Keratinocyte (primary cell): ENCODE data around the gene CER1. TPM values are rescaled to one million over a fixed set of nuclear protein-coding genes. Genes with fewer than 3 reads are reported as not detected.
"Not testable (repeated sequence)": the region's sequence is repeated elsewhere in the genome, so short reads cannot be mapped to it uniquely, and the experiment has no call there.

ENCODE experiments used
- DNase-seq: peaks from one replicate; pipeline ENCODE4 v3.0.0-alpha.2; 2011; ENCODE audit warnings: low read depth, missing footprints, low spot score
- FAIRE-seq: peaks from 2 replicates; lab custom pipeline; 2011; peaks lifted over from hg19 to GRCh38; lab: Jason Lieb, UNC
- H2AFZ ChIP-seq: 2 replicates; pipeline ENCODE4 v1.6.0; 2012; ENCODE audit warnings: low read length, control low read depth, inconsistent platforms; ENCODE audit not compliant: control insufficient read depth
- H3K27ac ChIP-seq: 2 replicates; pipeline ENCODE4 v1.5.1; 2011; ENCODE audit warnings: low read length; ENCODE audit not compliant: control insufficient read depth, insufficient read depth
- H3K27me3 ChIP-seq: 3 replicates; pipeline ENCODE4 v1.6.0; 2011; ENCODE audit warnings: low read length; ENCODE audit not compliant: control insufficient read depth, insufficient read depth; ENCODE audit errors: extremely low read depth
- H3K36me3 ChIP-seq, 2 experiments: 2 replicates in 1 of 2; 3 replicates in 1 of 2; pipeline ENCODE4 v1.5.1; 2011; ENCODE audit warnings: low read length in 2 of 2, mild to moderate bottlenecking in 1 of 2; ENCODE audit not compliant: control insufficient read depth in 2 of 2, insufficient read depth in 2 of 2; ENCODE audit errors: extremely low read depth in 1 of 2
- H3K4me1 ChIP-seq: 3 replicates; pipeline ENCODE4 v1.5.1; 2011; ENCODE audit warnings: low read length; ENCODE audit not compliant: control insufficient read depth, insufficient read depth; ENCODE audit errors: extremely low read depth
- H3K4me2 ChIP-seq: 3 replicates; pipeline ENCODE4 v1.6.0; 2011; ENCODE audit warnings: low read depth, low read length; ENCODE audit not compliant: control insufficient read depth, insufficient read depth; ENCODE audit errors: extremely low read depth
- H3K4me3 ChIP-seq, 3 experiments: fragments of 200-600 bp in 1 of 3; sonication (generic) in 1 of 3; 2 replicates in 2 of 3; 3 replicates in 1 of 3; pipeline ENCODE4 v1.5.1; 2011 to 2016; ENCODE audit warnings: low read length in 3 of 3, mild to moderate bottlenecking in 3 of 3, control low read depth in 2 of 3, inconsistent platforms in 1 of 3, low read depth in 1 of 3, mixed read lengths in 1 of 3, mixed run types in 1 of 3, moderate library complexity in 1 of 3; ENCODE audit not compliant: control insufficient read depth in 2 of 3, insufficient read depth in 2 of 3; ENCODE audit errors: extremely low read depth in 1 of 3
- H3K79me2 ChIP-seq: 2 replicates; pipeline ENCODE4 v1.6.0; 2012; ENCODE audit warnings: low read length; ENCODE audit not compliant: control insufficient read depth, insufficient read depth
- H3K9ac ChIP-seq: 3 replicates; pipeline ENCODE4 v1.6.0; 2011; ENCODE audit warnings: low read length; ENCODE audit not compliant: control insufficient read depth, insufficient read depth; ENCODE audit errors: extremely low read depth
- H3K9me1 ChIP-seq: 3 replicates; pipeline ENCODE4 v1.6.0; 2011; ENCODE audit warnings: low read length; ENCODE audit not compliant: control insufficient read depth, insufficient read depth; ENCODE audit errors: extremely low read depth
- H3K9me3 ChIP-seq: 2 replicates; pipeline ENCODE4 v1.5.1; 2012; ENCODE audit warnings: low read depth, low read length; ENCODE audit not compliant: control insufficient read depth
- H4K20me1 ChIP-seq: 3 replicates; pipeline ENCODE4 v1.6.0; 2011; ENCODE audit warnings: low read length; ENCODE audit not compliant: control insufficient read depth, insufficient read depth; ENCODE audit errors: extremely low read depth
- EZH2 ChIP-seq: IDR thresholded peaks from one replicate; pipeline ENCODE4 v1.6.1; 2012; ENCODE audit warnings: inconsistent platforms, mild to moderate bottlenecking, low read length, moderate library complexity
- dilution Hi-C: fragments of 300-500 bp; cut with MboI; formaldehyde crosslinking; loops from one replicate; pipeline ENCODE4 v1.7.0; 2020; ENCODE audit warnings: low sequenced_read_pairs; ENCODE audit not compliant: extremely low pct_ligation_motif_present
- polyA plus RNA-seq, 5 experiments: library from polyadenylated mRNA; depleted of rRNA in 3 of 5; stranded (reverse) in 3 of 5; stranded (forward) in 1 of 5; unstranded in 1 of 5; fragments of >200 nt; gene quantifications; 1 replicate in 1 of 5; 2 replicates in 3 of 5; 3 replicates in 1 of 5; pipeline versions ENCODE4 v1.2.1 to v1.2.3, GENCODE V29; 2011 to 2012; ENCODE audit warnings: missing spikeins in 2 of 5, low read depth in 1 of 5, low replicate concordance in 1 of 5
- TF ChIP-seq, protein P1 (sequence below), 3 experiments: IDR thresholded peaks in 1 of 3; conservative IDR thresholded peaks in 1 of 3; optimal IDR thresholded peaks in 1 of 3; 2 replicates in 2 of 3; 3 replicates in 1 of 3; pipeline versions ENCODE3 to v1.5.1; 2011; ENCODE audit warnings: low read length in 3 of 3, mild to moderate bottlenecking in 3 of 3, moderate library complexity in 2 of 3, control low read depth in 1 of 3, inconsistent platforms in 1 of 3; ENCODE audit not compliant: insufficient read depth in 2 of 3; ENCODE audit errors: extremely low read depth in 1 of 3

CER1 gene
- polyA plus RNA-seq, 1 donor (not counting 4 experiments of a cell fraction or from before 2014, with no cell fraction given) = not detected

DNA sequence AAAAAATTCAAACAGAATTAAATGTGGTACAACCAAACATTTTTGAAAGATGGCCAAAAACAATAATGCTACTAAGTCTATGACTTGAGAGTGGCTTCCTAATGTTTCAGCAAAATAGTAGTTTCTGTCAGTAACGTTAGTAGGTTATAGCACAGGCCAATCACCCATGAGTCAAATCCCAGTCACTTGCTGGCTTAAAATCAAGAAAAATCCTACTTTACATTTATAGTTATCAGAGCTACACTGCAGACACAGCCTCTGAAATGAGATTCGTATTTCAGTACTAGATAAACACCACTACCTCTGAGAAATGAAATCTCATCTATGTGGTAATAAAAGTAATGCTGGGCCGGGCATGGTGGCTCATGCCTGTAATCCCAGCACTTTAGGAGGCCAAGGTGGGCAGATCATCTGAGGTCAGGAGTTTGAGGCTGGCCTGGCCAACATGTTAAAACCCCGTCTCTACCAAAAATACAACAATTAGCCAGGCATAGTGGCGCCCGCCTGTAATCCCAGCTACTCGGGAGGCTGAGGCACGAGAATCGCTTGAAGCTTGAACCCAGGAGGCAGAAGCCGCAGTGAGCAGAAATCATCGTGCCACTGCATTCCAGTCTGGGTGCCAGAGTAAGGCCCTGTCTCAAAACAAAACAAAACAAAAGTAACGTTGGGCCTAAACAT, 35.4 kb downstream of the CER1 start:
- Histone ChIP-seq H2AFZ (no peak overlapping the region), H3K79me2 (no peaks in the 10 kb centered on the region), H3K27me3 (no peaks in the 10 kb centered on the region), H3K4me3 (no peak overlapping the region), H3K27ac (no peak overlapping the region), H4K20me1 (no peaks in the 10 kb centered on the region), H3K9me1 (no peaks in the 10 kb centered on the region), H3K4me2 (no peak overlapping the region), H3K36me3 (peaks cover 0 to 6% of the 10 kb centered on the region in 2 experiments), H3K9ac (no peak overlapping the region), H3K9me3 (no peaks in the 10 kb centered on the region), H3K4me1 (no peaks in the 10 kb centered on the region)
- dilution Hi-C loops = no loop called here
- DNase-seq = no peak
- no peak for TF ChIP-seq EZH2
- TF ChIP-seq, protein P1, sequence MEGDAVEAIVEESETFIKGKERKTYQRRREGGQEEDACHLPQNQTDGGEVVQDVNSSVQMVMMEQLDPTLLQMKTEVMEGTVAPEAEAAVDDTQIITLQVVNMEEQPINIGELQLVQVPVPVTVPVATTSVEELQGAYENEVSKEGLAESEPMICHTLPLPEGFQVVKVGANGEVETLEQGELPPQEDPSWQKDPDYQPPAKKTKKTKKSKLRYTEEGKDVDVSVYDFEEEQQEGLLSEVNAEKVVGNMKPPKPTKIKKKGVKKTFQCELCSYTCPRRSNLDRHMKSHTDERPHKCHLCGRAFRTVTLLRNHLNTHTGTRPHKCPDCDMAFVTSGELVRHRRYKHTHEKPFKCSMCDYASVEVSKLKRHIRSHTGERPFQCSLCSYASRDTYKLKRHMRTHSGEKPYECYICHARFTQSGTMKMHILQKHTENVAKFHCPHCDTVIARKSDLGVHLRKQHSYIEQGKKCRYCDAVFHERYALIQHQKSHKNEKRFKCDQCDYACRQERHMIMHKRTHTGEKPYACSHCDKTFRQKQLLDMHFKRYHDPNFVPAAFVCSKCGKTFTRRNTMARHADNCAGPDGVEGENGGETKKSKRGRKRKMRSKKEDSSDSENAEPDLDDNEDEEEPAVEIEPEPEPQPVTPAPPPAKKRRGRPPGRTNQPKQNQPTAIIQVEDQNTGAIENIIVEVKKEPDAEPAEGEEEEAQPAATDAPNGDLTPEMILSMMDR (optimal IDR thresholded peaks at IDR 0.05 in 1 of 3, IDR thresholded peaks at IDR 0.05 in 1 of 3, conservative IDR thresholded peaks at IDR 0.05 in 1 of 3; ENCODE audit: extremely low read depth in 1 of 3, insufficient read depth in 2 of 3, low read length in 3 of 3) = no peak
- FAIRE-seq = no peak

DNA sequence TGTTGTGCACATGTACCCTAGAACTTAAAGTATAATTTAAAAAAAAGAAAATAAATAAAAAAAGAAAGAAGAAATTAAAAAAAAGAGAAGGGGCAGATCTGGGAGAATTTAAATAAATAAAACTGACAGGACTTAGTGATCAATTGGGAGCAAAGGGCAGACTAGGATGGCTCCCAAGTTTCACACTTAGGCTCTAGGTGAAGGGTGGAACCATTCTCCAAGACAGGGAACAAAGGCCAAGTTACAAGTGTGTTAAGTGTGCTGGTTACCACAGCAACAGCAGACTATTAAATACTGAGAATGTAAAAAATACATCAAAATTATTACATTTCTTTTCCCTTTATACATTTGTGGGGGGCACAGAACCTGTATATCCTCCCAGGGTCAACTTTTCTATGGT, 36.4 kb downstream of the CER1 start:
- FAIRE-seq (no peak), DNase-seq (no peak)
- H3K4me3 ChIP-seq = no peak overlapping the region
- dilution Hi-C loops = no loop called here
- H3K9me3 ChIP-seq = no peaks in the 10 kb centered on the region
- H3K36me3 ChIP-seq = peaks cover 0 to 6% of the 10 kb centered on the region in 2 experiments
- no peaks in the 10 kb centered on the region for H3K27me3 ChIP-seq
- H4K20me1 ChIP-seq = no peaks in the 10 kb centered on the region
- no peaks in the 10 kb centered on the region for H3K9me1 ChIP-seq
- no peaks in the 10 kb centered on the region for H3K79me2 ChIP-seq
- no peaks in the 10 kb centered on the region for H3K4me1 ChIP-seq
- H3K4me2 ChIP-seq = no peak overlapping the region
- H3K27ac ChIP-seq = no peak overlapping the region
- TF ChIP-seq, protein P1 (optimal IDR thresholded peaks at IDR 0.05 in 1 of 3, IDR thresholded peaks at IDR 0.05 in 1 of 3, conservative IDR thresholded peaks at IDR 0.05 in 1 of 3; ENCODE audit: extremely low read depth in 1 of 3, insufficient read depth in 2 of 3, low read length in 3 of 3) = no peak
- no peak for TF ChIP-seq EZH2
- no peak overlapping the region for H3K9ac ChIP-seq
- no peak overlapping the region for H2AFZ ChIP-seq

DNA sequence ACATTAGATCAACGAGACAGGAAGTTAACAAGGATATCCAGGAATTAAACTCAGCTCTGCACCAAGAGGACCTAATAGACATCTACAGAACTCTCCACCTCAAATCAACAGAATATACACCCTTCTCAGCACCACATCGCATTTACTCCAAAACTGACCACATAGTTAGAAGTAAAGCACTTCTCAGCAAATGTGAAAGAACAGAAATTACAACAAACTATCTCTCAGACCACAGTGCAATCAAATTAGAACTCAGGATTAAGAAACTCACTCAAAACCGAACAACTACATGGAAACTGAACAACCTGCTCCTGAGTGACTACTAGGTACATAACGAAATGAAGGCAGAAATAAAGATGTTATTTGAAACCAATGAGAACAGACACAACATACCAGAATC, 39.9 kb downstream of the CER1 start:
- H3K36me3 ChIP-seq, H3K9me3 ChIP-seq, H3K79me2 ChIP-seq, H3K27me3 ChIP-seq, H3K4me3 ChIP-seq, H3K27ac ChIP-seq, DNase-seq, H4K20me1 ChIP-seq, H3K9ac ChIP-seq, FAIRE-seq, H3K4me2 ChIP-seq, H3K9me1 ChIP-seq, H3K4me1 ChIP-seq, dilution Hi-C loops, H2AFZ ChIP-seq: not testable (repeated sequence)
